GM15510 (cell line): ENCODE data around the gene DTD1.

Source experiments
- POLR2A ChIP-seq: IDR thresholded peaks from 3 replicates; pipeline ENCODE4 v1.6.1; 2011; ENCODE audit warnings: borderline replicate concordance; ENCODE audit not compliant: insufficient read length; ENCODE audit errors: extremely low read depth

DTD1 gene

DNA sequence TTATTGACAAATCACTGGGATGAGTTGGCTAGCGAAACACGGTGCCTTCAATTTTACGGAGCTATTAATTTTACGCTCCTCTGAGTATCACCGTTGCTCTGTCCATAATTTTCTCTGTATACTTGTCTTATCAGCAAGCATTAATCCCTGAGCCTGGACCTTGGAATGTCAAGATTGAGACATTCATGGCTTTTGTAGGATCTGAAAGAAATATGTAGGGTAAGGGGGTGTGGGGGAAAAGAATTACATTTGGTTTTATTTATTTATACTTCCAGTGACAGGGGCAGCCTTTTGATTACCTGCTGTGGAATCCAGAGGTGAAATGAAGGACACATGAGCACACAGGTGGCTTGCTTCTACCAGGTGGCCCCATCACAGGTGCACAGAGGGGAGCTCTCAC, 46.6 kb downstream of the DTD1 start:
- TF ChIP-seq POLR2A: no peak

DNA sequence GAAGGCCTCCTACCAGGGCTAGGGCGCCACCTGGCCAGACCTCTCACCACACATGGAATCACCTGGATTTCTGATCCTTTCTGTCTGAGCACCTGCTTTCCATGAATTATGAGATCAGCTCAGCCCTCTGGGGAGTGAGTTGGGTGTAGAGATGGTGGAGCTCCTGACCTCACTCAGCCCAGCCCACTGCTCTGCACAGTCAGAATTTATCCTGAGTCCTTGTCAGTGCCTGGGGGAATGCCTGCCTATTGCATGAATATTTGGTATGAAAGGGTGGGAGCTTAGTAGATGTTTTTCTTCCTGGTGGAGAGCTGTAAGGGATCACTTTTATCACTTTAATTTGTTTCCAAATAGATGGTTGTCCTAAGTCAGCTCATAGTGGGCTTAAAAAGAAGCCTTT, 47.5 kb downstream of the DTD1 start:
- TF ChIP-seq POLR2A: no peak

DNA sequence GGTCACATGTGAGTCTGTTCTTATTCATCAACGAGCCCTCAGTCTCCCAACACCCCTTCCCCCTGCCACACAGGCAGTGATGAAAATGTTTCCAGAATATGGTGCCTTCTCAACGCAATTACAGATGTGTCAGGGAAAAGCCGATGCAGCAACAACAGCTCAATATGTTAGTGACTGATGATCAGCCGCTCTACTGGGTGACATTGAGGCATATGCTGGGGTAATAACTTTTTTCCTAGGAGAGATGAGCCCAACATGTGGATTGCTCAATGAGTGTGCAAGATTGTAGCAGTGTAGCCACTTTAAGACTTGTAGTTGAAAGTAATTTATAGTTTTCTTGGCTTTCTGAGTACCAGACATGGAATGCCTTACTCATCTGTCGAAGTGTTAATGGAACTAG, 49.4 kb downstream of the DTD1 start:
- no peak for TF ChIP-seq POLR2A

DNA sequence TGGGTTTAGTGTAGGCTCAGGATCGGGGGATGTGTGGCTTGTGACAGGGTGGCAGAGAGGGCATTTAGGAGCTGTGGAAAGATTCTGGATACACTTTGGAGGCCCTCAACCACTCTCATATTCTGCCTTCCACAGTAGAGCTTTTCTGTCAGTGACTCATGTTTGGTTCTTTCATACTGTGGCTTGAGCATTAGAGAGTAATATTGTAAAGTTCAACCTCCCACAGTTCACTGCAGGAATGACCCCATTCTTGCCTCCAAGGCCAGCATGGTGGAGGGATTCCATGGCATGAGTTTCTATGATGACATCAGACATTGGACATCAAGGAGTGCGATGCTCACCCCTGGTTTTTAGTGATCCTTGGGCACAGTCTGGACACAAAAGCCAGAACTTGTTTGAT, 50.9 kb downstream of the DTD1 start:
- no peak for TF ChIP-seq POLR2A

DNA sequence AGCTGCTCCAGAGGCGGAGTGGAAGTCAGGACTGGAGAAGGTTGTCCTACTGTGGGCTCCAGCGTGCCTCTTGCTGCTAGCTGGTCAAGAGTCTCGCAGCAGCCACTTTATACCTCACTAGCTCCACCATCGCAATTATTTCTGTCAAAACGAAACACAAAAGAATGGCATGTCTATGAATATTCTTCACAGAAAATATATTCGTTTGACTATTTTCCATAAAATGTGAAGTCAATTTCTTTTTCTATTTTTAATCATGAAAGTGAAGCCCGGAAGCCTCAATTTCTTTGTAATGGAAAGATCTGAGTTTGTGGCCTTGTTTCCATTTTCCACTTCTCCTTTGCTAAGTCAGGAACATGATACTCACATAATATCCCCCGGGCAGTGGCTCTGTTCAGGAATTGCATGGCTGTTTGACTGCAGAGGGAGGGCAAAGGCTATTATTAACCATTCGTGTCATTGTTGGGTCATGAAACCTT, 51.7 kb downstream of the DTD1 start:
- no peak for TF ChIP-seq POLR2A

DNA sequence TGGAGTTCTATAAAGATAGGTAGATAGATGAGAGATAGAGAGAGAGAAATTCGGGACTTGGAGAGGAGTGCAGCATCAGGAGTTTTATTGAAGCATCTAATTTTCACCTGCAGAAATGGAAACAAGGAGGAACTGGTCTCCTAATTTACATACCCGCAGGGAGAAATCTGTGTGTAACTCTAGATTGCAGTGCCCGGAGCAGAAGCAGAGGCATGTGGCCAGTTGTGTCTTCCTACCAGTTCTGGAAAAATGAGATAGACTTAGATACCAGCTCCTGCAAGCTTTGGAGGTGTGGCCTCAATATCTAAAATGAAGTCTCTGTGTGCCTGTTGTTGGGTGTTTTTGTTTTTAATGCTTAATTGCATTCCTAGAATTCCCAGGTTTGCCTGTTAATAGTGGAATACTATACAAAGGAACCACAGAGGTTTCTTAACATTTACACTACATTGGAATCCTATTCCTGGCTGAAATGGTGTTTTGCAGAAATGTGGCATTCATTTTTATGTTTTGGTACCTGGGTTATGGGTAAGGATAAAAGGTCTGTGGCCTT, 57.4 kb downstream of the DTD1 start:
- TF ChIP-seq POLR2A: no peak

DNA sequence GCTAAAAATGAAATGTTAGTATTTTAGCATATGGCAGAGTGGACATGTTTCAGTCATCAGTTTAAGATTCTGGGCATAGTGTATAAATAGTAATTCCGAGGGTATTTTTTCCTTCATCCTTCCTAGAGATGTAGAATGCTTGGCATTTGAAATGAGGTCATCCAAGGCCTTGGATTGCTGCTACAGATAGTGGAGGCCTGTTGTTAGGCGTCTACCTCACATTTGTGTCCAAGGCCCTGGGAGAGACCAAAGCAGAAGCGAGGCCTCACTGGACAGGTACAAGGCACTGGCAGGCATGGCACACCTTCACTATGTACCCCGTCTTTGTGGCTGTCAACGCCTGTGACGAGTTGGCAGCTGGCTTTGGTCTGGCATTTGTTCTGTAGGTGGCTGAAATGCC, 58.0 kb downstream of the DTD1 start:
- no peak for TF ChIP-seq POLR2A

DNA sequence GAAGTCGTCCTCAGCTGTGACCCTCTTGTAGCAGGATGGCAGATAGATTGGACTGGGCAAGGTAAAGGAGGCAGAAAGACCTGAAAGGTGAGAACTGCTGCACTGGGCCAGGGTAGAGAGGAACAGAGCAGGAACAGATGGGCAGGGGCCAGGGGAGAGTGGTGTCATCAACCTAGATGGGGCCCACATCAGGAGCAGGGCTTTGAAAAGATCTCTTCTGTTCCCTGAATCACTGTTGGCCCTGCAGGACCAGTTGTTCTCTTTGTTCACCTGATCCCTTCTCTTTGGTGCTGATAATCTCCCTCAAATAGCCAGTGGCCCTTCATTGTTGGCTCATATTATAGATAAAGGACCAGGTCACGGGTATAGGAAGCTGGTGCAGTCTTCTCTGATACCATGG, 59.9 kb downstream of the DTD1 start:
- no peak for TF ChIP-seq POLR2A

DNA sequence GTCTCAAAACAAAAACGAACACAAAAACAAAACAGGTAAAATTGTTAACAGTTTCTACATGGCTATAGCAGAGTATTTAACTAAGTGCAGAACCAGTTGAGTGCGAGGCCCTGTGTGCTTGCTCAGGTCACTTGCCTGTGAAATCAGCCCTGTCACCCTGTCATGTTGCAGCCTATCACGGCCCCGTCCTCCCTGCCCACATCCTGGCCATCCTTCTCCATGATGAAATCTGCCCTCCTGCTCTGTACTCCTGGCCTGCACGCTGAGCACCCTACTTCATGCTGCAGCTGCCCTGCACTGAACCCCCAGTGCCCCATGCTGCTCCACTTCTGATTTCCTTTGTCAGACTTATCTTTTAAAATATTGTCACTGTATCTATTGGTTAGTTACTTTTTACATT, 62.4 kb downstream of the DTD1 start:
- TF ChIP-seq POLR2A: no peak

DNA sequence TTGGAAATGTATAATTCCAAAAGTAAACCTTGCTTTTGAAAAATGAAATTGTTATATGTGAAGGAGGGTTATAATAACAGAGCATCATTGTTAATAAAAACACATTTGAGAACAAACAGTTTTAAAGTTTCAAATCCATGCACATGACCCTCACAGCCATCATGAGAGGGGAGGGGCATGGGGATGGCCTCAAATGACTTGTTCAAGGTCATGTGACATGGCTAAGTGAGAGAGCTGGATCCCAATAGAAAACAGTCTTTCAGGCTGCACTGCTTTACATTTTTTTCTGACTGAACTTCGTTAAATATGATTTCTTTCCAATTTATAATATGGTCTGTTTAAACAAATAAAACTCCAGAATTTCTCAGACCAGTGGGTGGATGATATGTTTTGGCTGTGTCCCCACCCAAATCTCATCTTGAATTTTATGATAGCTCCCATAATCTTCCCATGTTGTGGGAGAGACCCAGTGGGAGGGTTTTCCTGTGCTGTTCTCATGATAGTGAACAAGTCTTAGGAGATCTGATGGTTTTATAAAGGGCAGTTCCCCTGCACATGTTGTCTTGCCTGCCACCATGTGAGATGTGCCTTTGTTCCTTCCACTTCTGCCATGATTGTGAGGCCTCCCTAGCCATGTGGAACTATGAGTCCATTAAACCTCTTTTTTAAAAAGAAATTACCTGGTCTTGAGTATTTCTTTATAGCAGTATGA, 66.0 kb downstream of the DTD1 start:
- TF ChIP-seq POLR2A: no peak

DNA sequence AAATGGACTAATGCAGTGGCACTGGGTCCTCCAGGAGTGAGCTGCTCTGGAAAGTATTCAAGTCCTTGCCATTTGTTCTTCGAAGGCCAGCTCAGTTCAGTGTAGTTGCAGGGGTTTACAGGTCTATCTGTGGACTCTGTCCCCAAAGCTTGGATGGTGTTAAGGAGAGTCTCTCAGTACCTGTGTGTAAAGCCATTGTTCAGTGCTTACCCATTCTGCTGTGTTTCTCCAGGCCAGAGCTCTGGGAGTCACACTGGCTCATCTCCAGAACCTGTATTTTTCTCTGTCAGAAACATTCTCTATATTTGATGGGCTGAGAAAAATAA, 66.6 kb downstream of the DTD1 start:
- no peak for TF ChIP-seq POLR2A

DNA sequence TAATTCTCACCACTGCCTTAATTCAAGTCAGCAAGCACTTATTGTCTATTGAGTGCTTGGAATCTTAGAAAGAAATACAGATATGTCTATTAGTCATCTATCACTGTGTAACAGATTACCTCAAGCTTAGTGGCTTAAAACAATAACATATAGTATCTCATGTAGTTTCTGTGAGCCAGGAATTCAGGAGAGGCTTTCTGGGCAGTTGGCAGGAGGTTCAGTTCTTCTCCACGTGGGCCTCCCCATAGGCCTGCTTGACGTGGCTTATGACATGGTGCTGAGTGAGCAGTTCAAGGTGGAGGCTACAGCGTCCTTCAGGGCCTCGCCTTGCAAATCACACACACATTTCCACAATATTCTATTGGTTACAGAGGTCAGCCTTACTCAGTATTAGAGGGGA, 69.7 kb downstream of the DTD1 start:
- TF ChIP-seq POLR2A: no peak

DNA sequence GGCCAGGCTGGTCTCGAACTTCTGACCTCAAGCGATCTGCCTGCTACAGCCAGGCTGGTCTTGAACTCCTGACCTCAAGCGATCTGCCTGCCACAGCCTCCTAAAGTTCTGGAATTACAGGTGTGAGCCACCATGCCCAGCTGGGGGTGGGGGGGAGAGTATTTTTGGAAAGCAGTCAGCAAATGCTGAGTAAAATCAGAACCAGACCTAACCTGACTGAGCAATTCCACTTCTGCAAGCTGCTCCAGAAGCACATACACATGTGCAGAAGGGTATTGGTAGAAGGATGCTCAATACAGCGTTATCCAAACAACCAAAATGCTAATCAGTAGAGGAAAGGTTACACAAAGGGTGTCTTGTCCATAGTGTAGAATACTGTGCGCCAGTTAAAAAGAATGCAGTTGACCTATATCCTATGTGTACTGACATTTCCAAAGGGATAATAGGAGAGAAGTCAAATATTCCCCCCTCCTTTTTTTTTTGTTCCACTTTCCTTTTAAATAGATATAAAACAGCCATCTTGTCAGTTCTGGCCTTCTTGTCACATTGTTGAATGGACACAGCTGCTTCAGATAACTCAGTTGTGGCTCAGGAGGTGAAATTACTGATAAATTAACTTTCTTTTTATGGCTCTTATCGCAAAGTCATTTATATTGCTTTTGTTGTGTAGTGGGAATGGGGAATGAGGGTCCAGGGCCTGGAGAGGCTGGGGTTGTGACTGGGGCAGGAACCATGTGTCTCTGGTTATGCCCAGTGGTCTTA, 74.6 kb downstream of the DTD1 start:
- no peak for TF ChIP-seq POLR2A

DNA sequence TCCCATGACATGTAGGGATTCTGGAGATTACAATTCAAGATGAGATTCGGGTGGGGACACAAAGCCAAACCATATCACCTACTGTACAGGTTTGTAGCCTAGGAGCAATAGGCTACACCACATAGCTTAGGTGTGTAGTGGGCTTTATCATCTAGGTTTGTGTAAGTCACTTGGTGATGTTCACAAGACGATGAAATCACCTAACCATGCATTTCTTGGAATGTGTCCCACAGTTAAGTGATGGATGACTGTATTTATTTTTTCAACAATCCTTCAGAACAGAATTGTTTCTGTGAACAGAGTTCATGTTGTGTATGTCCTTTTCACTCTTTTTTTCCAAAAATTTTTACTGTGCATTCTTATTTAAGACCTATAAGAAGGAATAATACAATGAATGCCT, 76.1 kb downstream of the DTD1 start:
- no peak for TF ChIP-seq POLR2A

DNA sequence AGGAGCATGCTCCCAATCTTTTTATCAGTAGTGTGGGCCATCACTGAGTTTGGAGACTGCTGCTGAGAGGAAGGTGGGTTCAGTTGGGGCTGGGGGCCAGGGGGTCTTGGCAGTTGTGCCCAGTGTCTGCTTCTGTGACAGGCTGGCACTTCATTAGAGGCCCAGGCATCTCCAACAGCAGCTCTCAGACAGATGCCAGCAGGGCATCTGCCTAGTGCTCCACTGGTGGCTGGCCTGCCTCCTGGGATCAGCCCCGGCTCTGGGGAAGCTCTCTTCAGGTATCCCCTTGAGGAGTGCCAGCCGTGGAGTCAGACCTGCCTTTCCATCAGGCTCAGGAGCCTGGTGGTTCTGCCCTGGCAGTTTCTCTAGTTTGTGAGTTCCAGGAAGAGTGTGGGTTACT, 77.3 kb downstream of the DTD1 start:
- TF ChIP-seq POLR2A: no peak

DNA sequence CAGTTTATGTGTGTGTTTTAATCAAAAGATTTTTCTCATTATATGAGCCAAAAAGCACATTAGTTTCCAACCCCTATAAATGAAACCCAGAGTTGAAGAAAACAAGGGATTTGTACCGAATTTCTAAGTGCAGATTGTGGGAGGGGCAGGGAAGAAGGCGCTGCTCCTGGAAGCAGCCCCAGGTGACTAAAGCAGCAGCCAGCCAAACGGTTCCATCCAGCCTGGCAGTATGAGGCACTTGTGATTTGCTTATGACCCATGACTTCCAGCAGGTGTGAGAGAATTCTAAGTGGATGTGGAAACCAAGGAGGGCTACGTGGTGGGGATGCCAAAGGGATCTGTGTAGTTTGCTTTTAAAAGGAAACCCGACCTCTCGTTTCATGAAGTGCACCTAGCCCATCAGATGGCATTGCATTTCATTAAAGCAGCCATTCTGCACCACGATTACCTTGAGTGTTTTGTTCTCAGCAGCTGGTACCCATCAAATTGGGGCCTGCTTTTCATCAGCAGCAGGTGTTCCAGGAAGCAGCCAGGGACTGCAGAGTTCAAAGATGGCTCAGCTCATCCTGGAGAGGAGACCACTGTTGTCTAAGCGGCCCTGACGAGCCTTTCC, 79.1 kb downstream of the DTD1 start:
- TF ChIP-seq POLR2A: no peak

DNA sequence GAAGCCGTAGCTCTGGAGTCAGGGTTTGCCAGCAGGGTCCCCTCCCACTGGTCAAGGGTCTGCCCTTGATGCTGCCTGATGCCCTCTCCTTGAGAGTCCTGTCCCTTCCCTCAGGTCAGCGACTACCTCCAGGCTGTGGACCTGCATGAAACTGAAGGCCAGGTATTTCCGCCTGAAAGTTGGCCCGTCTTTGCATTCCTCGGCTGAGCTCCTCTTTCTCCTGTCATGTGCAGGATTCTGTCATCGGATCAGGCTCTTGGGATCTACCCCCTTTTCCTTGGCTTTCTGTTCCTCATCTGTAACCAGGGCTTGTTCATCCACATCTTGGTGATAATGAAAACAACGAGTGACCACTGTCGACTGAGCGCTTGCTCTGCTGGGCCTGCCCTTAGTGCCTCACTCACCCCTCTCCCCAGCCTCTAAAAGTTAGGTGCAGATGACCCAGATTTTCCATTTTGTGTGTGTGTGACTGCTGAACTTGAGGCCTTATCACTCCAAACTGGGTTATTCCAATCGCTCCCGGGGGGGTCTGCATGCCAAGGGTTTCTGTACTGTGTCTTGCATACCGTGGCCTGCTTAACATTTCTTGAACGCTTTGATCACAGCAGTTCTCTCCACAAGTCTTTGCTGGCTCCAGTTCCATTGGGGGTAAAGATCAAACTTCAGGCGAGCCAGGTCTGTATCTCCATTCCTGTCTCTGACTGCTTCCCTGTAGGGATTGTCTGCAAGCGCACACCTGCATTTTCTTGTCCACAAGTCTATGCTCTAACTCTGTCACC, 81.6 kb downstream of the DTD1 start:
- TF ChIP-seq POLR2A: no peak
